Measurements from ENCODE around the gene SLC35F4.

Gene SLC35F4

GRCh38 chr14:57547131-57547530 is 318.8 kb downstream of the SLC35F4 start:
- DNase-seq (ENCODE audit: low spot score) (no peak), FAIRE-seq (no peak)

GRCh38 chr14:57533214-57533613 is 332.7 kb downstream of the SLC35F4 start:
- DNase-seq (ENCODE audit: low spot score) (peak; percentile 33), FAIRE-seq (no peak)

- FAIRE-seq (peak; percentile 4), DNase-seq (ENCODE audit: low spot score) (peak; percentile 3)
Observed at GRCh38 chr14:57530571-57530970, 335.3 kb downstream of the SLC35F4 start.

GRCh38 chr14:57526942-57527341 is 338.9 kb downstream of the SLC35F4 start:
- FAIRE-seq (no peak), DNase-seq (ENCODE audit: low spot score) (no peak)

GRCh38 chr14:57519043-57519442 is 346.8 kb downstream of the SLC35F4 start:
- FAIRE-seq (no peak), DNase-seq (ENCODE audit: low spot score) (no peak)
